K562 (cell line): ENCODE measurements around the gene PAH. TPM values are rescaled to one million over a fixed set of nuclear protein-coding genes. Genes with fewer than 3 reads are reported as not detected.

Experiments
- ATAC-seq: fragments of 200-7000 bp; cut with Tn5 transposase; 3 replicates; pipeline ENCODE4 v1.9.1; 2020; ENCODE audit warnings: moderate library complexity
- BruUV-seq: library from RNA; stranded (reverse); fragments of 400-500 nt; replicated peaks from 2 replicates; lab custom pipeline; 2021; lab: Mats Ljungman, UMichigan
- CTCF ChIA-PET: fragments of 300-600 bp; formaldehyde crosslinking; extraction: SDS; loops from one replicate; lab custom pipeline; 2021; ENCODE audit warnings: low intra/inter-chr PET ratio; lab: Yijun Ruan, JAX
- POLR2A ChIA-PET: fragments of 300-600, 350-650 bp; sonication (Branson Sonifier 250); formaldehyde crosslinking; extraction: SDS; loops from one replicate; lab custom pipeline; 2021; ENCODE audit warnings: antibody characterized with exemption, inconsistent platforms; lab: Yijun Ruan, JAX
- DNase-seq, 4 experiments: peaks; one replicate each; pipeline versions ENCODE4 v3.0.0 to v3.0.0-alpha.2; 2011 to 2018; ENCODE audit warnings: low spot score in 3 of 4, mixed read lengths in 3 of 4; ENCODE audit errors: extremely low read depth in 1 of 4
- FAIRE-seq: peaks from 2 replicates; lab custom pipeline; 2011; peaks lifted over from hg19 to GRCh38; lab: Jason Lieb, UNC
- H2AFZ ChIP-seq: 2 replicates; pipeline ENCODE4 v1.6.0; 2011; ENCODE audit warnings: low read depth, low read length, control low read depth, inconsistent platforms
- H3K27ac ChIP-seq: fragments of 200-600 bp; 3 replicates; pipeline ENCODE4 v1.8.0; 2011; ENCODE audit warnings: low read depth, mild to moderate bottlenecking, control low read depth, inconsistent platforms, low read length, moderate library complexity, mixed read lengths; ENCODE audit errors: extremely low read depth
- H3K27me3 ChIP-seq, 2 experiments: fragments of 300-600 bp in 1 of 2; 2 replicates in 1 of 2; 3 replicates in 1 of 2; pipeline versions ENCODE4 v1.6.0 to v1.8.0; 2011; ENCODE audit warnings: inconsistent platforms in 2 of 2, low read length in 2 of 2, mild to moderate bottlenecking in 1 of 2, mixed read lengths in 1 of 2, moderate library complexity in 1 of 2; ENCODE audit not compliant: control insufficient read depth in 2 of 2, insufficient read depth in 2 of 2
- H3K36me3 ChIP-seq: fragments of 300-600 bp; 3 replicates; pipeline ENCODE4 v1.8.0; 2011; ENCODE audit warnings: mild to moderate bottlenecking, low read length, inconsistent platforms; ENCODE audit not compliant: control insufficient read depth, insufficient read depth
- H3K4me1 ChIP-seq, 2 experiments: fragments of 200-600 bp in 1 of 2; replicated peaks in 1 of 2; 2 replicates in 1 of 2; 3 replicates in 1 of 2; pipeline versions ENCODE4 v1.5.1 to v1.8.0; 2011; ENCODE audit warnings: inconsistent platforms in 2 of 2, low read length in 2 of 2, mild to moderate bottlenecking in 1 of 2, mixed read lengths in 1 of 2, moderate library complexity in 1 of 2; ENCODE audit not compliant: control insufficient read depth in 2 of 2, insufficient read depth in 2 of 2
- H3K4me2 ChIP-seq: 2 replicates; pipeline ENCODE4 v1.6.1; 2011; ENCODE audit warnings: low read length, control low read depth, inconsistent platforms, mixed read lengths; ENCODE audit not compliant: insufficient read depth
- H3K4me3 ChIP-seq: fragments of 200-600 bp; sonication (generic), shearing (Covaris generic); 2 replicates; pipeline ENCODE4 v1.5.1; 2016; ENCODE audit warnings: control low read depth, inconsistent platforms
- H3K79me2 ChIP-seq: fragments of 200-600 bp; 3 replicates; pipeline ENCODE4 v1.8.0; 2011; ENCODE audit warnings: low read length, inconsistent platforms; ENCODE audit not compliant: control insufficient read depth, insufficient read depth
- H3K9ac ChIP-seq, 2 experiments: 2 replicates each; pipeline versions ENCODE4 v1.6.0 to v1.6.1; 2011; ENCODE audit warnings: low read depth in 2 of 2, low read length in 2 of 2, control low read depth in 1 of 2, inconsistent platforms in 1 of 2, mild to moderate bottlenecking in 1 of 2, mixed read lengths in 1 of 2; ENCODE audit not compliant: insufficient read depth in 1 of 2
- H3K9me1 ChIP-seq: one replicate; pipeline ENCODE4 v1.6.0; 2011; ENCODE audit warnings: inconsistent platforms, mild to moderate bottlenecking, low read length, moderate library complexity; ENCODE audit not compliant: control insufficient read depth, insufficient read depth
- H3K9me3 ChIP-seq: replicated peaks from 2 replicates; pipeline ENCODE4 v1.5.1; 2011; ENCODE audit warnings: low read depth, low read length, inconsistent platforms; ENCODE audit not compliant: control insufficient read depth, insufficient read depth
- H4K20me1 ChIP-seq: replicated peaks from 2 replicates; pipeline ENCODE4 v1.6.1; 2011; ENCODE audit warnings: low read length, inconsistent platforms, mixed read lengths; ENCODE audit not compliant: control insufficient read depth, insufficient read depth
- CTCF ChIP-seq, 3 experiments: IDR thresholded peaks in 2 of 3; conservative IDR thresholded peaks in 1 of 3; 2 replicates each; pipeline ENCODE4 v1.5.1; 2011 to 2012; ENCODE audit warnings: low read length in 3 of 3, mild to moderate bottlenecking in 3 of 3, control low read depth in 2 of 3, improper control_type of control experiment in 1 of 3, inconsistent platforms in 1 of 3, low read depth in 1 of 3, mixed read lengths in 1 of 3, moderate library complexity in 1 of 3; ENCODE audit not compliant: insufficient read depth in 2 of 3
- DIDO1 ChIP-seq: fragments of 450-650 bp; IDR thresholded peaks from 2 replicates; pipeline ENCODE4 v1.6.1; 2016; ENCODE audit warnings: low read depth, missing biosample characterization, missing genetic modification characterization
- PCBP1 ChIP-seq: fragments of 200-400 bp; formaldehyde crosslinking; IDR thresholded peaks from 2 replicates; pipeline ENCODE4 v1.6.1; 2018; ENCODE audit warnings: mild to moderate bottlenecking, low read depth, low read length; ENCODE audit not compliant: poor library complexity, severe bottlenecking
- TAF15 ChIP-seq: fragments of 200-400 bp; formaldehyde crosslinking; IDR thresholded peaks from 2 replicates; pipeline ENCODE4 v1.6.1; 2017; ENCODE audit warnings: mild to moderate bottlenecking, low read depth, low read length, moderate library complexity
- ZFPM2 ChIP-seq: fragments of 250-450 bp; sonication (Bioruptor Pico); IDR thresholded peaks from 2 replicates; pipeline ENCODE4 v1.5.1; 2022; ENCODE audit warnings: mild to moderate bottlenecking
- ZNF609 ChIP-seq: sonication (generic); formaldehyde crosslinking; IDR thresholded peaks from 2 replicates; pipeline ENCODE4 v1.8.1; 2023; ENCODE audit warnings: missing genetic modification reagents, mild to moderate bottlenecking, borderline replicate concordance
- ZZZ3 ChIP-seq: fragments of 450-650 bp; IDR thresholded peaks from 2 replicates; pipeline ENCODE4 v1.6.1; 2016; ENCODE audit warnings: antibody characterized with exemption, mild to moderate bottlenecking, moderate library complexity
- WGBS: fragments of 100-300 bp; shearing (Covaris generic); methylation state at CpG from one replicate; pipeline ENCODE4 v1.1.6; 2016; ENCODE audit warnings: low coverage, mixed read lengths; ENCODE audit not compliant: insufficient coverage; ENCODE audit errors: missing lambda C conversion rate; 5-methylcytosine and 5-hydroxymethylcytosine counted together
- in situ Hi-C: fragments of 300-500 bp; cut with MboI; formaldehyde crosslinking; loops from 4 replicates; pipeline ENCODE4 v1.15.0; 2018; ENCODE audit warnings: inconsistent platforms, mixed read lengths
- intact Hi-C: fragments of 100-400 bp; cut with micrococcal nuclease; formaldehyde crosslinking; loops from 2 replicates; pipeline ENCODE4 v1.14.2; 2022
- polyA plus RNA-seq, 8 experiments: library from polyadenylated mRNA; depleted of rRNA in 4 of 8; stranded (reverse) in 5 of 8; unstranded in 3 of 8; fragments of >200 nt; fragmentation: Nextera tagmentation in 2 of 8; fragmentation: Illumina TruSeq in 1 of 8; extraction: Ambion mirVana in 2 of 8; extraction: Trizol in 1 of 8; gene quantifications; 2 replicates each; pipeline versions ENCODE4 v1.2.1 to v1.2.3, GENCODE V29; 2011 to 2014; ENCODE audit warnings: inconsistent platforms in 1 of 8, missing spikeins in 1 of 8
- total RNA-seq, 7 experiments: library from RNA; depleted of rRNA in 6 of 7; stranded (reverse); fragments of >200 nt in 6 of 7; fragmentation: Illumina TruSeq in 2 of 7; extraction: Trizol in 2 of 7; gene quantifications; 2 replicates each; pipeline versions ENCODE4 v1.2.1 to v1.2.3, GENCODE V29; 2011 to 2021; ENCODE audit warnings: low replicate concordance in 1 of 7

Gene PAH
- total and polyA plus RNA-seq, 9 of the 15 experiments (the other 6 are each of a cell fraction or from before 2014, with no cell fraction given): 0.13 to 0.75 (median 0.69) TPM; not detected in 6

GRCh38 chr12:102848832-102849231 is 68.2 kb downstream of the PAH start:
- FAIRE-seq (no peak), ATAC-seq (peak; percentile 57; the same call in 1 of the 3 replicates), DNase-seq (peak in 2 of 4 experiments; percentile 3 to 6)
- BruUV-seq: no TSS peak
- Histone ChIP-seq H3K27me3 (no peaks in the 10 kb centered on the region; a peak in 1 of 5 replicates), H3K4me1 (no peaks in the 10 kb centered on the region), H3K9me1 (no peaks in the 10 kb centered on the region), H4K20me1 (no peaks in the 10 kb centered on the region), H3K9ac (no peak overlapping the region), H3K36me3 (no peaks in the 10 kb centered on the region), H2AFZ (no peak overlapping the region), H3K4me3 (no peak overlapping the region), H3K27ac (no peak overlapping the region), H3K9me3 (no peaks in the 10 kb centered on the region), H3K4me2 (no peak overlapping the region), H3K79me2 (no peaks in the 10 kb centered on the region)
- CTCF ChIA-PET: no interaction called here
- no peak for TF ChIP-seq ZFPM2 (CRISPR knock-in tag)
- TF ChIP-seq ZNF609 (CRISPR knock-in tag): no peak
- TF ChIP-seq PCBP1: no peak
- no peak for TF ChIP-seq TAF15
- no peak for TF ChIP-seq ZZZ3
- TF ChIP-seq CTCF (IDR thresholded peaks at IDR 0.05 in 2 of 3, conservative IDR thresholded peaks at IDR 0.05 in 1 of 3; ENCODE audit: insufficient read depth in 2 of 3, low read depth in 1 of 3, low read length in 3 of 3): peak; percentile 22 to 30 (median 29); a peak in 3 of 6 replicates
- no peak for TF ChIP-seq DIDO1 (tag)
- intact Hi-C loops: no loop called here
- WGBS: 0% methylated on average over 3 of the region's 3 CpGs
- in situ Hi-C loops: no loop called here
- POLR2A ChIA-PET: no interaction called here
